ENCODE measurements around the gene PAPPA.

GRCh38 chr9:116342941-116343340, 189.3 kb downstream of the PAPPA start:
- TF ChIP-seq, protein P1, sequence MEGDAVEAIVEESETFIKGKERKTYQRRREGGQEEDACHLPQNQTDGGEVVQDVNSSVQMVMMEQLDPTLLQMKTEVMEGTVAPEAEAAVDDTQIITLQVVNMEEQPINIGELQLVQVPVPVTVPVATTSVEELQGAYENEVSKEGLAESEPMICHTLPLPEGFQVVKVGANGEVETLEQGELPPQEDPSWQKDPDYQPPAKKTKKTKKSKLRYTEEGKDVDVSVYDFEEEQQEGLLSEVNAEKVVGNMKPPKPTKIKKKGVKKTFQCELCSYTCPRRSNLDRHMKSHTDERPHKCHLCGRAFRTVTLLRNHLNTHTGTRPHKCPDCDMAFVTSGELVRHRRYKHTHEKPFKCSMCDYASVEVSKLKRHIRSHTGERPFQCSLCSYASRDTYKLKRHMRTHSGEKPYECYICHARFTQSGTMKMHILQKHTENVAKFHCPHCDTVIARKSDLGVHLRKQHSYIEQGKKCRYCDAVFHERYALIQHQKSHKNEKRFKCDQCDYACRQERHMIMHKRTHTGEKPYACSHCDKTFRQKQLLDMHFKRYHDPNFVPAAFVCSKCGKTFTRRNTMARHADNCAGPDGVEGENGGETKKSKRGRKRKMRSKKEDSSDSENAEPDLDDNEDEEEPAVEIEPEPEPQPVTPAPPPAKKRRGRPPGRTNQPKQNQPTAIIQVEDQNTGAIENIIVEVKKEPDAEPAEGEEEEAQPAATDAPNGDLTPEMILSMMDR (conservative IDR thresholded peaks at IDR 0.05; ENCODE audit: low read length) = no peak
- TF ChIP-seq EZH2phosphoT487 (IDR thresholded peaks at IDR 0.05; ENCODE audit: borderline replicate concordance) = no peak
